ENCODE data around the gene CCDC146. TPM values are rescaled to one million over a fixed set of nuclear protein-coding genes. Genes with fewer than 3 reads are reported as not detected.

Gene CCDC146
- total RNA-seq, 6 experiments from 2014 or later: 2.6 to 7.2 (median 4.0) TPM

- H3K27ac ChIP-seq: no peak overlapping the region
Observed at GRCh38 chr7:77318019-77318418, 195.6 kb downstream of the CCDC146 start.

GRCh38 chr7:77320137-77320536 lies 197.7 kb downstream of the CCDC146 start:
- no peak overlapping the region for H3K27ac ChIP-seq
- TF ChIP-seq CTCF (IDR thresholded peaks at IDR 0.05): no peak
- intact Hi-C loops (cut with DNase I): loop anchor here in 1 of 2 donors (10.0 kb wide), 1 partner anchor 65 kb away; no protein-coding TSS in a partner anchor
- no peaks in the 10 kb centered on the region for H3K36me3 ChIP-seq
- no peaks in the 10 kb centered on the region for H3K27me3 ChIP-seq
- no peaks in the 10 kb centered on the region for H3K9me3 ChIP-seq
- 49% methylated on average over 4 of the region's 4 CpGs for WGBS (ENCODE audit: insufficient coverage, low coverage, low lambda C conversion rate, missing lambda C conversion rate)
- no peak for ATAC-seq
- no peak for DNase-seq
- peaks cover 0 to 8% (median 3%) of the 10 kb centered on the region in 4 donors for H3K4me1 ChIP-seq
- H3K4me3 ChIP-seq: no peak overlapping the region

More at GRCh38 chr7:77318019-77318418, 195.6 kb downstream of the CCDC146 start:
- TF ChIP-seq POLR2A (IDR thresholded peaks at IDR 0.05) (no peak), CTCF (IDR thresholded peaks at IDR 0.05) (no peak)
- DNase-seq: no peak
- no peaks in the 10 kb centered on the region for H3K27me3 ChIP-seq
- no peak for ATAC-seq
- peaks cover 0 to 5% (median 0%) of the 10 kb centered on the region in 4 donors for H3K36me3 ChIP-seq
- 100% methylated on average over 1 of the region's 1 CpG for WGBS (ENCODE audit: insufficient coverage, low coverage, low lambda C conversion rate, missing lambda C conversion rate)
- no peak overlapping the region for H3K4me3 ChIP-seq
- peaks cover 0 to 8% (median 3%) of the 10 kb centered on the region in 4 donors for H3K4me1 ChIP-seq
- intact Hi-C loops (cut with DNase I): no loop called here
- H3K9me3 ChIP-seq: no peaks in the 10 kb centered on the region

- Histone ChIP-seq H3K4me1 (peaks cover 0 to 8% (median 3%) of the 10 kb centered on the region in 4 donors), H3K9me3 (no peaks in the 10 kb centered on the region), H3K27me3 (no peaks in the 10 kb centered on the region), H3K36me3 (no peaks in the 10 kb centered on the region), H3K4me3 (no peak overlapping the region), H3K27ac (no peak overlapping the region)
- 60% methylated on average over 2 of the region's 2 CpGs for WGBS (ENCODE audit: insufficient coverage, low coverage, low lambda C conversion rate, missing lambda C conversion rate)
- DNase-seq (no peak), ATAC-seq (no peak)
- intact Hi-C loops (cut with DNase I): loop anchor here in 1 of 2 donors (10.0 kb wide), 1 partner anchor 66 kb away; no protein-coding TSS in a partner anchor
- no peak for TF ChIP-seq POLR2A (IDR thresholded peaks at IDR 0.05)
- TF ChIP-seq CTCF (IDR thresholded peaks at IDR 0.05): no peak
Observed at GRCh38 chr7:77320714-77321113, 198.3 kb downstream of the CCDC146 start.

DNA sequence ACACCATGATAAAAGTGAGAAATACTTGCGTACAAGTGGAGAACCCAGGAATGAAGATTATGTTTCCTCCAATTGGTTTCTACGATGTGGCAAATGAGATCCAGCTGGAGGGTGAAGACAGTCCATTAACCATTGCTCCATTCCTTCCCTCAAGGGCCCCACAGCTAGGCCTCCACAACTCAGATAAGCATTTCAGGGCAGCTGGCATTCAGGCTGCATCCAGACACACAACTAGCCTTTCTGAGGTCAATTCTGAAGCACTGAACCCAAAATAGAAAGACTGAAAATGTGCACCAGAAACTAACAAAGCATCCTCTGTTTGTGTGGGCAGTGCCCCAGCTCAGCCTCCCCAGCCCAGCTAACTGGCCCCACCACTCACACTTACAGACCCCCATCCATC lies 198.9 kb downstream of the CCDC146 start:
- no peak overlapping the region for H3K4me3 ChIP-seq
- H3K4me1 ChIP-seq: peaks cover 0 to 6% (median 3%) of the 10 kb centered on the region in 4 donors
- TF ChIP-seq CTCF (IDR thresholded peaks at IDR 0.05): no peak
- no peak for TF ChIP-seq POLR2A (IDR thresholded peaks at IDR 0.05)
- ATAC-seq: no peak
- H3K27me3 ChIP-seq: no peaks in the 10 kb centered on the region
- no peaks in the 10 kb centered on the region for H3K9me3 ChIP-seq
- intact Hi-C loops (cut with DNase I): loop anchor here in 1 of 2 donors (10.0 kb wide), 1 partner anchor 66 kb away; no protein-coding TSS in a partner anchor
- WGBS (ENCODE audit: insufficient coverage, low coverage, low lambda C conversion rate, missing lambda C conversion rate): 75% methylated on average over 2 of the region's 2 CpGs
- DNase-seq: no peak
- no peaks in the 10 kb centered on the region for H3K36me3 ChIP-seq
- no peak overlapping the region for H3K27ac ChIP-seq

Data from right lobe of liver (tissue), 6 donors.